T follicular helper cell (primary cell): ENCODE results near the gene SELENON.

Experiments
- DNase-seq: peaks from one replicate; pipeline ENCODE4 v3.0.0-alpha.2; 2020; ENCODE audit warnings: low read depth
- total RNA-seq, 2 experiments: gene quantifications; one replicate each; lab custom pipeline; 2026; lab: John Stamatoyannopoulos, UW

The SELENON gene
- 10.4 to 26.8 reads per million in 2 experiments for total RNA-seq

DNA sequence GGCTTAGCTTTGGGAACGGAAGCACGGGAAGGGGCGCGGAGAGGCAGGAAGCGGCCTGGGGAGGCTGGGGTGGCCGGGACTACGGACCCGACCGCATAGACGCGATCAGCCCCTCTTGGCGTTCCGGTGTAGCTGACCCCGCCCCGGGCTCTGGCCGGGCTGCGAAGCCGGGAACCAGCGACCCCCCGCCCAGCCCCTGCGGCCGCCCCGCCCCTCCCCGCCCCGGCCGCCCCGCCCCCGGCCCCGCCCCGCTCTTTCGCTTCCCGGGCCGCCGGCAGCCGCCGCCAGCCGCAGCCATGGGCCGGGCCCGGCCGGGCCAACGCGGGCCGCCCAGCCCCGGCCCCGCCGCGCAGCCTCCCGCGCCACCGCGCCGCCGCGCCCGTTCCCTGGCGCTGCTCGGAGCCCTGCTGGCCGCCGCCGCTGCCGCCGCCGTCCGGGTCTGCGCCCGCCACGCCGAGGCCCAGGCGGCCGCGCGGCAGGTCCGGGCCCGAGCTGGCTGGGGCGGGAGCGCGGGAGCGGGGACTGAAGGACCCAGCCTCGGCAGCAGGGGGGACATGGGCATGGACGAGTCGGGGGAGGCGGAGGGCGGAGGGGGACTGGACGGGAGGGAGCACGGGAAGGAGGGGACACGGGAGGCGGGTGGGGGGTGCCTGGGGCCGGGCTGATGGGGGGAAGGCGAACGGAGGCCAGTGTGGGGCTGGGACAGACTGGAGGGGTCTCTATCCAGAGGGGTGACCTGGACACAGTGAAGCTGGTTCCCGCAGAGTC is at the start of gene SELENON:
Gene SELENON (plus strand): TSS at position 259 of the 768 bp plus-strand sequence. CDS start 38 bp downstream, at position 297.
- no peak for DNase-seq

GRCh38 chr1:25750923-25751605 is 48.9 kb upstream of the SELENON start:
- no peak for DNase-seq

DNA sequence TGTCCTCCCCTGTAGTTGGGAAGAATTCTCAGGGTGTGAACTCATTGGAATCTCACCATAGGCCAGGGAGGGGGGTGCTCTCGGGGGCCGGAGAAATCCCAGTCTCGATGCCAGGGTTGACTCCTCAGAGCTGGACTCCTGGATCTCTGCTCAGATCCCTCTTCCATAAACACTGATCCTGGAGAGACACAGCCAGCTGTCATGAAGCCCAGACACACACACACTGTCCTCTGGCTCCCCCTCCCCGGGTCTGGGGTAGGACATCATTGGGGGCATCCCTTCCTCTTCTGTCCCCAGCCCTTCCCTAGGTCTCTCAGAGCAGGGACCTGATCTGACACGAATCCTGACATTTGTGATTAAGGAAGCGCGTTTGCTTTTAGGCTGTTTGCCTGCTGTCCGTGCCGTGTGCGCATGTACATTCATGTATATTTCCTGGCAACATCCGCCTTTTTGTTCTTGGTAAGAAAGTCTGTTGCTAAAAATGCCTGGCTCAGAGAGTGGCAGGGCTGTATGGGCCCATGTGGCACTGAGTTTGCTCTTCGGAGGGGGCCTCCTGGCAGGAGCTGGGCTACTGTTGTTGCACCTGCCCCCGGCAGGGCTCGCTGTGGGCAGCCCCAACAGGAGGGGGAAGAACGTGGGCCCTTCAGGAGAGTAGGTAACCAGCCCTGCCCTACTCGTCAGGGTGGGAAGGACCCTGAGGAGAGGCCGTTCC is 45.4 kb upstream of the SELENON start:
- DNase-seq, result no peak

DNA sequence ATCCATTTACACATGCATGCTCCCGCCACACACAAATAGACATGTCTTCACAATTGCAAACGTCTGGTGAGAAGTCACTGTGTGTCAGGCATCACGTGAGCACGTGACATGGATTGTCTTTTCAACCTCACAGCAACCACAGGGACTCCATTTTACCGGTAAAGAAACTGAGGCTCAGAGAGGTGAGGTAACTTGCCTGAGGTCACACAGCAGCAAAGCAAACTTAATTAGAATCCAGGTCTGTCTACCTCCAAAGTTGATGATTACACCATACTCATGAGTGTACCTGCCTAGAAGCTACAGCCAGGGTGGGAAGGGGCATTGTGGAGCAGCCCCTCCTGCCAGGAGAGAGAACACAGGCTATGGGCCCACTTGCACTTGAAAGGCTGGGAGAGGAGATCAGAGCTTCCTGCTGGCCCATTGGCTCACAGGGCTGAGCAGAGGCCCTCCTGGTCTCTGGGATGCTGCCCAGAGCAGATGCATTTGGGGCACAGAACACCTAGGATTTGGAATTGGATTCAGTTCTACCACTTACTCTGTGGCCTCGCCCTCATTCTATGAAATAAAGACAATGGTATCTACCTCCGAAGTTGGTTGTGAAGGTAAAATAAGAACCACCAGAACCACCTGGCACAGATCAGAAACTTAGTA is 44.4 kb upstream of the SELENON start:
- DNase-seq, result no peak

GRCh38 chr1:25756215-25756614 is 43.8 kb upstream of the SELENON start:
- DNase-seq, result no peak

DNA sequence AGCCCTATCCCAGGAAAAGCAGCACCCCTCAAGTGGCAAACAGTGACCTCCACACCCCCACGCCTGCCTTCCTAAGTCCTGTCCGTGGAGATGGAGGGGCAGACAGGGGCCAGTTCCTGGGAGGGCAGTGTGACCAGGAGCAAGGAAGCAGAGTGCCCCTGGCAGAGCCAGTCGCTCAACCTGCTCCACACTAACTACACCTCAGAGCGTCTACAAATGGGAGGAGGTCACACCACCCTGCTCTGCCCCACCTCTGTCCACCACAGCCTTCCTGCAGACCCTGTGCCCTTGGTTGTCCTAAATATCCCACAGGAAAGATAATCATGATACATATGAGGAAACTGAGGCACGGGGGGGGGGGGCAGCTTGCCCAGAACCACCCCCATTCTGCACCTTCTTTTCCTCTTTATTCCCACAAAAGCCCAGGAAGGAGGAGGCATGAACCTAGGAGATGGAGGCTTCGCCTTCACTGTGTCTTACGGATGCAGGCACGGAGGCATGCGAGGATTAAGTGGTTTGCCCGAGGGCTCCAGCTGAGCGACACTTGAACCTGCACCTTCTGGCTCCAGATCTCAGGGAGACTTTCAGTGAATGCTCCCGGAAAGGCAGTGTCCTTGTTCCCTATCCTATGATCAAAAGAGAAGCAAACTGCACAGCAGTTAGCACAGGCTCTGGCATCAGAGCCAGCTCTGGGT is 42.7 kb upstream of the SELENON start:
- DNase-seq, result no peak

DNA sequence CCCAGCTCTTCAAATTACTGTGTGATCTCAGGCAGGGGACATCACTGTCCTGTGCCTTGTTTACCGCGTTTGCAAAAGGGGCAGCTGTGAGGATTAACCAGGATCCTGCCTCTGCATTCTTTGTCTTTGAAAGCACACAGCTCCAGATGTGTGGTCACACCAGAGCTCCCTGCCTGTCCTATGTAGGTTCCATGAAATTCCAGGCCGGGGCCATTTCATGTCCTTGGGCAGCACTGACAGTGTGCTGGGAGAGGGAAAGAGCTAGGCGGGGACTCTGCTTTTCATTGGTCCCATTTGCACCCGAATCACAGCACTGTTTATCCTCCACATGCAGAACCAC is 42.2 kb upstream of the SELENON start:
- DNase-seq, result no peak

- no peak for DNase-seq
Observed at GRCh38 chr1:25758466-25759070, 41.4 kb upstream of the SELENON start.

DNA sequence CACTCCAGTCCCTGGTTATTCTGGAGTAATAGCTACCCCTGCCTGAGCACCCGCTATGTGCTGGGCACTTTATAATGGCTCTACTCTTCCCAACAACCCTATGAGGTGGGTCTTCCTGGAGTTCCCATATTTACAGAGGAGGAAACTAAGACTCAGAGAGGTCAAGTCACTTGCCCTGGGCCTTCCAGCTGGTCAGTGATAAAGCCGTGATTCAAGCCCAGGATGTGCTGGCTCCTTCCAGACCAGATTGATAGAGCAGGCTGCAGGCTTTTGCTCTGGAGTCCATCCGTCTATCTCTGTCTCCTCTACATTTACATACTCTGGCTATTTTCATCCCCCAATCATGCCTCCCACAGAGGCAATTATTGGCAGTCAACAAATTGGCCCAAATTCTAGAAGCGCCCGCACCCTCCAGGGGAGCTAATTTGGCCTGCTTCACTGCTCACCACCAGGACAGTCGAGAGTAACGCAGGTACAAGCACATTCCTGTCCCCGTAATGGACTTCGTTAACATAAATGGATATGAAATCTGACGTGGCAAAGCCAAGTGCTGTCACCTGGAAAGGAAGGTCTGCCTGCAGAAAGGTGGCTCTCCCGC is 39.8 kb upstream of the SELENON start:
- DNase-seq, result no peak

GRCh38 chr1:25760871-25761270 is 39.1 kb upstream of the SELENON start:
- no peak for DNase-seq

GRCh38 chr1:25763493-25763892 is 36.5 kb upstream of the SELENON start:
- DNase-seq, result no peak

DNA sequence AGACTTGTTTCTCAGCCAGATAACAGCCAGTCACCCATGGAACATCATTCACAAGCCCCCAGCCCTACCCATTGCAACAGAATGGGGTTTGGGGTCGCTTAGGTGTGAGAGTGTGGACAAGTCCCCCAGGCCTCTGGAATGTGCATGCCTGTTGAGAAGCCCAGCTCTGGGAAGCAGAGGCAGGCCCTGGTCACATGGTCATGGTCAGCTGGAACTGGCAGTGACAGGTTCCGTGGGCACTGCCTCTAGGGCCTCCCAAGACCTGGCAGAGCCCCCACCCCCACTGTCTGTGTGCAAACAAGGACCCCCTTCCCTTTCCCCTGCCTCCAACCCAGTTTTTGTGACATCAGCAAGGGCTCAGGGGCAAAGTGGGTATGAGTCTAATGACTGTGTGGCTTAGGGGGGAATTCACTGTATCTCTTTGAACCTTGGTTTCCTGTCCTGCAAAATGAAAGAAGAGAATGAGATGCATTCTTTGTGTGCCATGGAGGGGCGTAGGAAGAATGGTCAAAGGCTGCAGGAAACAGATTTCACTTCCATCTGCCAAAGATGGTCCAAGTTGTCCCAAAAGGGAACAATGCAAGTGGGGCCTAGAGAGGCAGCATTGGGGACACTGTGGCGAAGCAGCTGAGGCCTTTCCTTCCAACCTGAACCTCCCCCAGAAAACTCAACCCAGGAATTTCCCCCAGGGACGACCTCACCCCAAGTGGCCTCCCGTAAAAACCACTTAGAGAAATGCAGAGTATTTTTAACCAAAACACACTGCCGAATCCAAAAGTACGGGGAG is 34.7 kb upstream of the SELENON start:
- no peak for DNase-seq

GRCh38 chr1:25765923-25766589 is 33.9 kb upstream of the SELENON start:
- DNase-seq, result no peak

DNA sequence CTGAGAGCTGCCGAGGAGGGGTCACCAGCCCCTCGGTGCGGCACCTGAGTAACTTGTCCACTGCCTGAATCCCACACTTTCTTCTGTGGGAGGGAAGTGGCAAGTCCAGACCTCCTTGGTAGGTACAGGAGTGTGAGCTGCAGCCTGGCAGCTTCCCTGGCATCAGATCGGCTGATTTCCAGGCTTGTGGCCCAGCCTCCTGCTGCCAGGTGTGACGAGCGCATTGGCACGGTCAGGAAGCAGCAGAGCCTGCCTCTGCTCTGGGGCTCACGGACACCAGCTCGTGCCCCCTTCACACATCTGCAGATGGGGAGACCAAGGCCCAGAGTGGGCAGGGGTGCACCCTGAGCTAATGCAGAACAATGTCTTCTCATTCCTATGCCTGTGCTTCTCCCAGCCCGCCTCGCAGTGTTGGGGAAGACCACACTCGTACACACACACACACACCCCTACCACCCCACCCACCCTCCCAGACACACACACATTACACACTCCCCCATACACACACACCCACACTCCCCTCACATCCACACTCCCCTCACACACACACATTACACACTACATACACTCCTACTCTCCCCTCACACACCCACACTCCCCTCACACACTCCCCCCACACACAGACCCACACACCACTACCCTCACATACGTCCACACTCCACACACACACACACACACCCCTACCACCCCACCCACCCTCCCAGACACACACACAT is 33.1 kb upstream of the SELENON start:
- DNase-seq, result no peak

- DNase-seq, result no peak
Observed at GRCh38 chr1:25767437-25767770, 32.6 kb upstream of the SELENON start.

- DNase-seq, result no peak
Observed at GRCh38 chr1:25768999-25769398, 31.0 kb upstream of the SELENON start.

GRCh38 chr1:25769625-25770383 is 30.2 kb upstream of the SELENON start:
- no peak for DNase-seq

GRCh38 chr1:25770541-25771220 is 29.3 kb upstream of the SELENON start:
- DNase-seq, result no peak
